Fibroblast of lung (primary cell): ENCODE data around the gene HTRA2.

Experiments
- EZH2 ChIP-seq: IDR thresholded peaks from 2 replicates; pipeline ENCODE4 v1.5.1; 2012; ENCODE audit warnings: low read length, control low read depth, mild to moderate bottlenecking; ENCODE audit errors: missing control alignments
- TF ChIP-seq, protein P1 (sequence below), 2 donors: IDR thresholded peaks in 1 of 2; conservative IDR thresholded peaks in 1 of 2; 1 replicate in 1 of 2; 2 replicates in 1 of 2; pipeline ENCODE4 v1.5.1; 2011 to 2012; ENCODE audit warnings: low read length in 2 of 2, control low read depth in 1 of 2, inconsistent platforms in 1 of 2, low read depth in 1 of 2, mild to moderate bottlenecking in 1 of 2

- TF ChIP-seq, protein P1, sequence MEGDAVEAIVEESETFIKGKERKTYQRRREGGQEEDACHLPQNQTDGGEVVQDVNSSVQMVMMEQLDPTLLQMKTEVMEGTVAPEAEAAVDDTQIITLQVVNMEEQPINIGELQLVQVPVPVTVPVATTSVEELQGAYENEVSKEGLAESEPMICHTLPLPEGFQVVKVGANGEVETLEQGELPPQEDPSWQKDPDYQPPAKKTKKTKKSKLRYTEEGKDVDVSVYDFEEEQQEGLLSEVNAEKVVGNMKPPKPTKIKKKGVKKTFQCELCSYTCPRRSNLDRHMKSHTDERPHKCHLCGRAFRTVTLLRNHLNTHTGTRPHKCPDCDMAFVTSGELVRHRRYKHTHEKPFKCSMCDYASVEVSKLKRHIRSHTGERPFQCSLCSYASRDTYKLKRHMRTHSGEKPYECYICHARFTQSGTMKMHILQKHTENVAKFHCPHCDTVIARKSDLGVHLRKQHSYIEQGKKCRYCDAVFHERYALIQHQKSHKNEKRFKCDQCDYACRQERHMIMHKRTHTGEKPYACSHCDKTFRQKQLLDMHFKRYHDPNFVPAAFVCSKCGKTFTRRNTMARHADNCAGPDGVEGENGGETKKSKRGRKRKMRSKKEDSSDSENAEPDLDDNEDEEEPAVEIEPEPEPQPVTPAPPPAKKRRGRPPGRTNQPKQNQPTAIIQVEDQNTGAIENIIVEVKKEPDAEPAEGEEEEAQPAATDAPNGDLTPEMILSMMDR (conservative IDR thresholded peaks at IDR 0.05 in 1 of 2, IDR thresholded peaks at IDR 0.05 in 1 of 2; ENCODE audit: low read depth in 1 of 2, low read length in 2 of 2), result no peak
- no peak for TF ChIP-seq EZH2
Measured at GRCh38 chr2:74551942-74552913, 22.5 kb downstream of the HTRA2 start.
